ENCODE measurements around the gene HSPA12A.

Gene HSPA12A

GRCh38 chr10:116684781-116685180 lies 57.6 kb downstream of the HSPA12A start:
- H3K4me1 ChIP-seq (ENCODE audit: control insufficient read depth, low read depth, low read length) = no peaks in the 10 kb centered on the region
- H3K9me3 ChIP-seq (ENCODE audit: control insufficient read depth, low read depth, low read length) = no peaks in the 10 kb centered on the region
- no peak overlapping the region for H3K9ac ChIP-seq (ENCODE audit: low read length)
- no peaks in the 10 kb centered on the region for H3K36me3 ChIP-seq (ENCODE audit: control insufficient read depth, low read depth, low read length)
- no peaks in the 10 kb centered on the region for H3K27me3 ChIP-seq (ENCODE audit: control insufficient read depth, insufficient read depth, low read length)
- no peak overlapping the region for H3K27ac ChIP-seq (ENCODE audit: low read length)
- no peak overlapping the region for H3K4me3 ChIP-seq (ENCODE audit: low read length)

GRCh38 chr10:116683821-116684220 lies 58.5 kb downstream of the HSPA12A start:
- Histone ChIP-seq H3K27me3 (ENCODE audit: control insufficient read depth, insufficient read depth, low read length) (no peaks in the 10 kb centered on the region), H3K9ac (ENCODE audit: low read length) (no peak overlapping the region), H3K27ac (ENCODE audit: low read length) (no peak overlapping the region), H3K9me3 (ENCODE audit: control insufficient read depth, low read depth, low read length) (no peaks in the 10 kb centered on the region), H3K36me3 (ENCODE audit: control insufficient read depth, low read depth, low read length) (no peaks in the 10 kb centered on the region), H3K4me1 (ENCODE audit: control insufficient read depth, low read depth, low read length) (no peaks in the 10 kb centered on the region), H3K4me3 (ENCODE audit: low read length) (no peak overlapping the region)

GRCh38 chr10:116683166-116683565 lies 59.2 kb downstream of the HSPA12A start:
- Histone ChIP-seq H3K9me3 (ENCODE audit: control insufficient read depth, low read depth, low read length) (no peaks in the 10 kb centered on the region), H3K27me3 (ENCODE audit: control insufficient read depth, insufficient read depth, low read length) (no peaks in the 10 kb centered on the region), H3K4me1 (ENCODE audit: control insufficient read depth, low read depth, low read length) (no peaks in the 10 kb centered on the region)

GRCh38 chr10:116679351-116679750 lies 63.0 kb downstream of the HSPA12A start:
- no peaks in the 10 kb centered on the region for H3K27me3 ChIP-seq (ENCODE audit: control insufficient read depth, insufficient read depth, low read length)
- no peaks in the 10 kb centered on the region for H3K9me3 ChIP-seq (ENCODE audit: control insufficient read depth, low read depth, low read length)

More at GRCh38 chr10:116683166-116683565, 59.2 kb downstream of the HSPA12A start:
- Histone ChIP-seq H3K9ac (ENCODE audit: low read length) (no peak overlapping the region), H3K4me3 (ENCODE audit: low read length) (no peak overlapping the region), H3K27ac (ENCODE audit: low read length) (no peak overlapping the region), H3K36me3 (ENCODE audit: control insufficient read depth, low read depth, low read length) (no peaks in the 10 kb centered on the region)

GRCh38 chr10:116676633-116677032 lies 65.7 kb downstream of the HSPA12A start:
- H3K27me3 ChIP-seq (ENCODE audit: control insufficient read depth, insufficient read depth, low read length) = no peaks in the 10 kb centered on the region
- no peak overlapping the region for H3K4me3 ChIP-seq (ENCODE audit: low read length)
- H3K27ac ChIP-seq (ENCODE audit: low read length) = no peak overlapping the region
- no peaks in the 10 kb centered on the region for H3K9me3 ChIP-seq (ENCODE audit: control insufficient read depth, low read depth, low read length)
- no peak overlapping the region for H3K9ac ChIP-seq (ENCODE audit: low read length)
- H3K36me3 ChIP-seq (ENCODE audit: control insufficient read depth, low read depth, low read length) = no peaks in the 10 kb centered on the region
- no peaks in the 10 kb centered on the region for H3K4me1 ChIP-seq (ENCODE audit: control insufficient read depth, low read depth, low read length)

More at GRCh38 chr10:116679351-116679750, 63.0 kb downstream of the HSPA12A start:
- Histone ChIP-seq H3K4me3 (ENCODE audit: low read length) (no peak overlapping the region), H3K9ac (ENCODE audit: low read length) (no peak overlapping the region), H3K4me1 (ENCODE audit: control insufficient read depth, low read depth, low read length) (no peaks in the 10 kb centered on the region), H3K36me3 (ENCODE audit: control insufficient read depth, low read depth, low read length) (no peaks in the 10 kb centered on the region), H3K27ac (ENCODE audit: low read length) (no peak overlapping the region)

- H3K36me3 ChIP-seq (ENCODE audit: control insufficient read depth, low read depth, low read length) = no peaks in the 10 kb centered on the region
- no peaks in the 10 kb centered on the region for H3K27me3 ChIP-seq (ENCODE audit: control insufficient read depth, insufficient read depth, low read length)
- H3K27ac ChIP-seq (ENCODE audit: low read length) = no peak overlapping the region
- no peak overlapping the region for H3K4me3 ChIP-seq (ENCODE audit: low read length)
- peaks cover 5% of the 10 kb centered on the region for H3K4me1 ChIP-seq (ENCODE audit: control insufficient read depth, low read depth, low read length)
- H3K9me3 ChIP-seq (ENCODE audit: control insufficient read depth, low read depth, low read length) = no peaks in the 10 kb centered on the region
- H3K9ac ChIP-seq (ENCODE audit: low read length) = no peak overlapping the region
Observed at GRCh38 chr10:116676118-116676517, 66.2 kb downstream of the HSPA12A start.

GRCh38 chr10:116674901-116675423 lies 67.4 kb downstream of the HSPA12A start:
- Histone ChIP-seq H3K4me1 (ENCODE audit: control insufficient read depth, low read depth, low read length) (peaks cover 13% of the 10 kb centered on the region), H3K27me3 (ENCODE audit: control insufficient read depth, insufficient read depth, low read length) (no peaks in the 10 kb centered on the region), H3K9me3 (ENCODE audit: control insufficient read depth, low read depth, low read length) (no peaks in the 10 kb centered on the region), H3K27ac (ENCODE audit: low read length) (no peak overlapping the region), H3K9ac (ENCODE audit: low read length) (no peak overlapping the region), H3K4me3 (ENCODE audit: low read length) (no peak overlapping the region), H3K36me3 (ENCODE audit: control insufficient read depth, low read depth, low read length) (no peaks in the 10 kb centered on the region)

- no peaks in the 10 kb centered on the region for H3K36me3 ChIP-seq (ENCODE audit: control insufficient read depth, low read depth, low read length)
- peaks cover 19% of the 10 kb centered on the region for H3K4me1 ChIP-seq (ENCODE audit: control insufficient read depth, low read depth, low read length)
- no peaks in the 10 kb centered on the region for H3K9me3 ChIP-seq (ENCODE audit: control insufficient read depth, low read depth, low read length)
- H3K9ac ChIP-seq (ENCODE audit: low read length) = no peak overlapping the region
- H3K27me3 ChIP-seq (ENCODE audit: control insufficient read depth, insufficient read depth, low read length) = no peaks in the 10 kb centered on the region
- no peak overlapping the region for H3K27ac ChIP-seq (ENCODE audit: low read length)
- H3K4me3 ChIP-seq (ENCODE audit: low read length) = no peak overlapping the region
Observed at GRCh38 chr10:116673866-116674265, 68.5 kb downstream of the HSPA12A start.

GRCh38 chr10:116672891-116673290 lies 69.5 kb downstream of the HSPA12A start:
- no peak overlapping the region for H3K4me3 ChIP-seq (ENCODE audit: low read length)

GRCh38 chr10:116671274-116671926 lies 71.0 kb downstream of the HSPA12A start:
- peaks cover 21% of the 10 kb centered on the region for H3K4me1 ChIP-seq (ENCODE audit: control insufficient read depth, low read depth, low read length)
- H3K36me3 ChIP-seq (ENCODE audit: control insufficient read depth, low read depth, low read length) = peaks cover 3% of the 10 kb centered on the region
- no peaks in the 10 kb centered on the region for H3K27me3 ChIP-seq (ENCODE audit: control insufficient read depth, insufficient read depth, low read length)
- H3K9ac ChIP-seq (ENCODE audit: low read length) = no peak overlapping the region
- no peak overlapping the region for H3K4me3 ChIP-seq (ENCODE audit: low read length)
- H3K27ac ChIP-seq (ENCODE audit: low read length) = no peak overlapping the region
- no peaks in the 10 kb centered on the region for H3K9me3 ChIP-seq (ENCODE audit: control insufficient read depth, low read depth, low read length)

More at GRCh38 chr10:116672891-116673290, 69.5 kb downstream of the HSPA12A start:
- Histone ChIP-seq H3K9ac (ENCODE audit: low read length) (no peak overlapping the region), H3K27me3 (ENCODE audit: control insufficient read depth, insufficient read depth, low read length) (no peaks in the 10 kb centered on the region), H3K4me1 (ENCODE audit: control insufficient read depth, low read depth, low read length) (peaks cover 21% of the 10 kb centered on the region), H3K27ac (ENCODE audit: low read length) (no peak overlapping the region), H3K36me3 (ENCODE audit: control insufficient read depth, low read depth, low read length) (peaks cover 3% of the 10 kb centered on the region), H3K9me3 (ENCODE audit: control insufficient read depth, low read depth, low read length) (no peaks in the 10 kb centered on the region)

GRCh38 chr10:116670706-116671105 lies 71.7 kb downstream of the HSPA12A start:
- peaks cover 3% of the 10 kb centered on the region for H3K36me3 ChIP-seq (ENCODE audit: control insufficient read depth, low read depth, low read length)
- peak overlapping the region; percentile 12 for H3K9ac ChIP-seq (ENCODE audit: low read length)
- peaks cover 21% of the 10 kb centered on the region for H3K4me1 ChIP-seq (ENCODE audit: control insufficient read depth, low read depth, low read length)
- peak overlapping the region; percentile 63 for H3K4me3 ChIP-seq (ENCODE audit: low read length)
- H3K9me3 ChIP-seq (ENCODE audit: control insufficient read depth, low read depth, low read length) = no peaks in the 10 kb centered on the region
- H3K27me3 ChIP-seq (ENCODE audit: control insufficient read depth, insufficient read depth, low read length) = no peaks in the 10 kb centered on the region
- H3K27ac ChIP-seq (ENCODE audit: low read length) = no peak overlapping the region

Measured in iPS-18a (cell line).